Measurements from ENCODE around the gene SLC8A3.

The SLC8A3 gene

DNA sequence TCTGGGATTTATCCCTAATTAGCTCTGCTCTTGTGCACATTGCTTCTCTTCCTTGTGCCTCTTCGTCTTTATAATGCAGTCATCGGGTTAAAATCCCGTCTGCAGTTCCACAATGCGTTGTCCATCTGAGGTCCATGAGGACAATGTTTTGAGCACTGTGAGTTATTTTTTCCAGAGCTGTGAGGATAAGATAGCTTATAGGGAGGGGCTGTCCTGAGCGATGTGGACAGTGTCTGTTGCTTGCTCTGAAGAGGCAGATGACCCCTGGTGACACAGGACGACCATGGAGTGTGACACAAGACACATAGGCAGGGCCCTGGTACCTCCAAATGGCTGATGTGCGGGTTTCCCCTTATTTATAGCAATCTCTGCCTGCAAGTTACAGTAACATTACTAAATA is 177.0 kb downstream of the SLC8A3 start:
- Histone ChIP-seq H3K4me2 (ENCODE audit: low read length, poor library complexity, severe bottlenecking) (no peak overlapping the region), H3K23ac (ENCODE audit: low read length in 2 of 2) (no peak overlapping the region), H3K4ac (ENCODE audit: low read depth in 1 of 2, low read length in 2 of 2) (no peak overlapping the region), H3K9ac (ENCODE audit: low read length) (no peak overlapping the region), H2AFZ (ENCODE audit: low read depth, low read length) (no peak overlapping the region), H3K36me3 (ENCODE audit: control insufficient read depth in 1 of 2, insufficient read depth in 2 of 2, low read depth in 1 of 2, low read length in 2 of 2) (peaks cover 0 to 26% of the 10 kb centered on the region in 2 experiments), H3K9me3 (ENCODE audit: control insufficient read depth, low read length) (no peaks in the 10 kb centered on the region), H2BK5ac (ENCODE audit: low read depth, low read length, poor library complexity, severe bottlenecking) (no peak overlapping the region), H4K91ac (ENCODE audit: low read length) (no peak overlapping the region), H2BK12ac (ENCODE audit: low read length in 2 of 2) (no peak overlapping the region), H4K8ac (ENCODE audit: low read length) (no peak overlapping the region), H2BK15ac (ENCODE audit: low read depth, poor library complexity, severe bottlenecking) (no peak overlapping the region), H3K14ac (ENCODE audit: low read length in 2 of 2) (no peak overlapping the region), H3K27ac (ENCODE audit: low read length, poor library complexity, severe bottlenecking) (no peak overlapping the region), H3K79me1 (replicated peaks; ENCODE audit: low read length, poor library complexity, severe bottlenecking) (no peaks in the 10 kb centered on the region), H3K27me3 (ENCODE audit: control insufficient read depth in 1 of 2, insufficient read depth in 1 of 2, low read length in 2 of 2) (no peaks in the 10 kb centered on the region), H2AK5ac (ENCODE audit: low read length, severe bottlenecking) (peak overlapping the region; percentile 34), H3K4me3 (ENCODE audit: insufficient read depth in 1 of 2, low read depth in 1 of 2, low read length in 2 of 2) (no peak overlapping the region), H3K18ac (ENCODE audit: low read depth in 1 of 2, low read length in 2 of 2) (no peak overlapping the region), H3K4me1 (ENCODE audit: control insufficient read depth, insufficient read depth, low read depth, low read length) (peaks cover 9% of the 10 kb centered on the region), H2BK120ac (ENCODE audit: low read depth, low read length) (no peak overlapping the region)
- WGBS: 72% methylated on average over 7 of the region's 7 CpGs
- DNase-seq: no peak

DNA sequence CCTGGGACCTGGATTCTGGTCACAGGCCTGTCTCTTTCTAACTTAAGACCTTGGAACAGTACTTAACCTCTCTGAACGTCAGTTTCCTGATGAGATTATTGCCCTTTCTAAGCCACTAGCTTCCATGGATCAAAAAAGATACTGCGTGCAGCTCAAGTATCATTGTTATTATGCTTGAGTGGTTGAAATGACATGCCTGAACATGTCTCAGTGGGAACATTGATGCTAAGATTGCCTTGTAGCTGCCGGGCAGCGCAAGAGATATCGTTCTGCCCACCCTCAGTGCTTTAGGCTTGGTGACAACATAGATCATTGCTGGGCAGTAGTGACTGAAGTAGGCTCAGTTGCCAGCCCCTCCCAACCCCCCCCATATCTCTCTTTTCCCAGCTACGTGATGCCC is 177.7 kb downstream of the SLC8A3 start:
- Histone ChIP-seq H3K27me3 (ENCODE audit: control insufficient read depth in 1 of 2, insufficient read depth in 1 of 2, low read length in 2 of 2) (no peaks in the 10 kb centered on the region), H3K23ac (ENCODE audit: low read length in 2 of 2) (no peak overlapping the region), H2BK5ac (ENCODE audit: low read depth, low read length, poor library complexity, severe bottlenecking) (no peak overlapping the region)

DNA sequence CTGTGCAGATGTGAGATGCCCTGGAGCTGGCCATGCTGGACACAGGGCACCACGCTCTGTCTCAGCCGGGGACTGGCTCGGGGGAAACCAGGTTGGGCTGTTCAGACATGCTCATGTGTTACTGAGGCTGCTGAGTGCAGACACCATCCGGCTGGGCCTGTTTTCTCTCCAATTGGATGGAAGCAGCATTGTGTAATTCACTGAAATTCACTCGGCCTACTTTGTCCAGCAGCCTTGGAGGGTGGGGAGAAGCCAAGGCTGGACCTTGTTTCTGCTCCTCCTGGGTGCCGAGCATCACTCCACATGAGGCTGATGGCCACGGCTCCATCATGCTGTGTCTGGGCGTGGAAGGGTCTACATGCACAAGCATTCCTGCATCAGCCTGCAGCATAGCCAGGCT is 178.8 kb downstream of the SLC8A3 start:
- no peak overlapping the region for H4K8ac ChIP-seq (ENCODE audit: low read length)
- H3K9me3 ChIP-seq (ENCODE audit: control insufficient read depth, low read length): no peaks in the 10 kb centered on the region
- no peak overlapping the region for H4K91ac ChIP-seq (ENCODE audit: low read length)
- H2AFZ ChIP-seq (ENCODE audit: low read depth, low read length): no peak overlapping the region
- H3K9ac ChIP-seq (ENCODE audit: low read length): no peak overlapping the region
- peak overlapping the region; percentile 50 for H2BK5ac ChIP-seq (ENCODE audit: low read depth, low read length, poor library complexity, severe bottlenecking)
- no peak overlapping the region for H2BK120ac ChIP-seq (ENCODE audit: low read depth, low read length)
- H3K4me3 ChIP-seq (ENCODE audit: insufficient read depth in 1 of 2, low read depth in 1 of 2, low read length in 2 of 2): no peak overlapping the region
- H3K4ac ChIP-seq (ENCODE audit: low read depth in 1 of 2, low read length in 2 of 2): no peak overlapping the region
- no peak overlapping the region for H2BK12ac ChIP-seq (ENCODE audit: low read length in 2 of 2)
- no peak overlapping the region for H2BK15ac ChIP-seq (ENCODE audit: low read depth, poor library complexity, severe bottlenecking)
- no peak for DNase-seq
- no peak overlapping the region for H3K14ac ChIP-seq (ENCODE audit: low read length in 2 of 2)
- no peaks in the 10 kb centered on the region for H3K27me3 ChIP-seq (ENCODE audit: control insufficient read depth in 1 of 2, insufficient read depth in 1 of 2, low read length in 2 of 2)
- H3K79me1 ChIP-seq (replicated peaks; ENCODE audit: low read length, poor library complexity, severe bottlenecking): no peaks in the 10 kb centered on the region
- H3K18ac ChIP-seq (ENCODE audit: low read depth in 1 of 2, low read length in 2 of 2): no peak overlapping the region
- no peak overlapping the region for H3K27ac ChIP-seq (ENCODE audit: low read length, poor library complexity, severe bottlenecking)
- peaks cover 14% of the 10 kb centered on the region for H3K4me1 ChIP-seq (ENCODE audit: control insufficient read depth, insufficient read depth, low read depth, low read length)
- no peak overlapping the region for H3K23ac ChIP-seq (ENCODE audit: low read length in 2 of 2)
- H3K36me3 ChIP-seq (ENCODE audit: control insufficient read depth in 1 of 2, insufficient read depth in 2 of 2, low read depth in 1 of 2, low read length in 2 of 2): peaks cover 0 to 24% of the 10 kb centered on the region in 2 experiments
- H3K4me2 ChIP-seq (ENCODE audit: low read length, poor library complexity, severe bottlenecking): no peak overlapping the region
- H2AK5ac ChIP-seq (ENCODE audit: low read length, severe bottlenecking): peak overlapping the region; percentile 29
- 81% methylated on average over 7 of the region's 8 CpGs for WGBS

More for the DNA sequence above, 177.7 kb downstream of the SLC8A3 start:
- H3K4me3 ChIP-seq (ENCODE audit: insufficient read depth in 1 of 2, low read depth in 1 of 2, low read length in 2 of 2): no peak overlapping the region
- WGBS: 85% methylated on average over 6 of the region's 6 CpGs
- H3K4me1 ChIP-seq (ENCODE audit: control insufficient read depth, insufficient read depth, low read depth, low read length): peaks cover 11% of the 10 kb centered on the region
- H2BK12ac ChIP-seq (ENCODE audit: low read length in 2 of 2): no peak overlapping the region
- no peak overlapping the region for H2BK120ac ChIP-seq (ENCODE audit: low read depth, low read length)
- no peak overlapping the region for H3K14ac ChIP-seq (ENCODE audit: low read length in 2 of 2)
- DNase-seq: no peak
- H3K79me1 ChIP-seq (replicated peaks; ENCODE audit: low read length, poor library complexity, severe bottlenecking): no peaks in the 10 kb centered on the region
- no peak overlapping the region for H4K91ac ChIP-seq (ENCODE audit: low read length)
- H4K8ac ChIP-seq (ENCODE audit: low read length): no peak overlapping the region
- no peak overlapping the region for H3K27ac ChIP-seq (ENCODE audit: low read length, poor library complexity, severe bottlenecking)
- H3K36me3 ChIP-seq (ENCODE audit: control insufficient read depth in 1 of 2, insufficient read depth in 2 of 2, low read depth in 1 of 2, low read length in 2 of 2): peaks cover 0 to 26% of the 10 kb centered on the region in 2 experiments
- no peak overlapping the region for H2AFZ ChIP-seq (ENCODE audit: low read depth, low read length)
- no peaks in the 10 kb centered on the region for H3K9me3 ChIP-seq (ENCODE audit: control insufficient read depth, low read length)
- no peak overlapping the region for H3K4ac ChIP-seq (ENCODE audit: low read depth in 1 of 2, low read length in 2 of 2)
- H3K4me2 ChIP-seq (ENCODE audit: low read length, poor library complexity, severe bottlenecking): no peak overlapping the region
- H2AK5ac ChIP-seq (ENCODE audit: low read length, severe bottlenecking): peak overlapping the region; percentile 61
- no peak overlapping the region for H3K18ac ChIP-seq (ENCODE audit: low read depth in 1 of 2, low read length in 2 of 2)
- H2BK15ac ChIP-seq (ENCODE audit: low read depth, poor library complexity, severe bottlenecking): no peak overlapping the region
- H3K9ac ChIP-seq (ENCODE audit: low read length): no peak overlapping the region

DNA sequence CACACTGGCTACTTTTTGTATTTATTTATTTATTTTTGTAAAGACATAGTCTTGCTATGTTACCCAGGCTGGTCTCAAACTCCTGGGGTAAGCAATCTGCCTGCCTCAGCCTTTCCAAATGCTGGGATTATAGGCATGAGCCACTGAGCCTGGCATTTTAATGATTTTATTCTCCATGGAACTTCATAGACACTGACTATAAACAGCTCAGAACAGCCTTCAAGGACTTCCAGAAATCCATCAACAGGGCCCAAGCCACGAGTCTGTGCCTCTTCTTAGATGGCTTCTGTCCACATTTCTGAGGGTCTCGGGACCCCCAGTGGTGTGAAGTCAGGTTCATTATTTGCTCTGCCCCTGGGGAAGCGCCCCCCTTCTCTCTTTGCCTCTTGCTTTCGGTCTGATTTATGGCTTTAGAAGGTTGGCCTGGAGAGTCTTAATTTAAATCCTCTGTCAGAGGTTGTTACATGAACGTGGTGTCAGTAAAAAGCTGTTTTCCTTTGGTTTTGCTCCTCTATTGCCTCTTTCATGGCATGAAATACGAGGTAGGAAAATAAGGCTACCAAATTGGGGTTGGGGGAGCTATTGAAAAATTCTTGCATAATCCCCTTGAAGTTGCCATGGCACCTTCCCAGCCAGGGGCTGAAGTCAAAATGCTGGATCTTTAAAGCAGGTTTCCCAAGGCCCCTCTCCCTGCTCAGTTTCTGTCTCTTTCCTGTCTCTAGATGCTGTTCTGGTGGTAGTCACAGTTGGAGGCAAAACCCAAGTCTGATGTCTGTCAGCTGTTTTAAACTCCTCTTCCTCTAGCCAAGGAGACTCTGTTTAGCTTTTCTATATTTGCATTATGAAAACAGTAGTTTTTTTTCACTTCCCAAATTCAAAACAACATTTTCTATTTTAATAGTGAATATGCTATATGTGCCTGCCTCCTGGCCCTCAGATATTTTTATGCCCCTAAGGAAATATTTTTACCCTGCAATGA is 180.2 kb downstream of the SLC8A3 start:
- H3K79me1 ChIP-seq (replicated peaks; ENCODE audit: low read length, poor library complexity, severe bottlenecking): no peaks in the 10 kb centered on the region
- no peak overlapping the region for H3K27ac ChIP-seq (ENCODE audit: low read length, poor library complexity, severe bottlenecking)
- no peak overlapping the region for H2BK120ac ChIP-seq (ENCODE audit: low read depth, low read length)
- H3K9me3 ChIP-seq (ENCODE audit: control insufficient read depth, low read length): no peaks in the 10 kb centered on the region
- no peak overlapping the region for H2BK12ac ChIP-seq (ENCODE audit: low read length in 2 of 2)
- H4K91ac ChIP-seq (ENCODE audit: low read length): no peak overlapping the region
- H3K4ac ChIP-seq (ENCODE audit: low read depth in 1 of 2, low read length in 2 of 2): no peak overlapping the region
- H3K14ac ChIP-seq (ENCODE audit: low read length in 2 of 2): no peak overlapping the region
- H3K4me3 ChIP-seq (ENCODE audit: insufficient read depth in 1 of 2, low read depth in 1 of 2, low read length in 2 of 2): no peak overlapping the region
- no peak overlapping the region for H2AFZ ChIP-seq (ENCODE audit: low read depth, low read length)
- no peak overlapping the region for H3K4me2 ChIP-seq (ENCODE audit: low read length, poor library complexity, severe bottlenecking)
- H3K4me1 ChIP-seq (ENCODE audit: control insufficient read depth, insufficient read depth, low read depth, low read length): peaks cover 14% of the 10 kb centered on the region
- no peak overlapping the region for H2BK15ac ChIP-seq (ENCODE audit: low read depth, poor library complexity, severe bottlenecking)
- H3K18ac ChIP-seq (ENCODE audit: low read depth in 1 of 2, low read length in 2 of 2): no peak overlapping the region
- no peak for DNase-seq
- 32% methylated on average over 6 of the region's 6 CpGs for WGBS
- no peak overlapping the region for H3K9ac ChIP-seq (ENCODE audit: low read length)
- no peak overlapping the region for H4K8ac ChIP-seq (ENCODE audit: low read length)
- H2AK5ac ChIP-seq (ENCODE audit: low read length, severe bottlenecking): peak overlapping the region; percentile 75
- H3K36me3 ChIP-seq (ENCODE audit: control insufficient read depth in 1 of 2, insufficient read depth in 2 of 2, low read depth in 1 of 2, low read length in 2 of 2): peaks cover 0 to 17% of the 10 kb centered on the region in 2 experiments
- no peaks in the 10 kb centered on the region for H3K27me3 ChIP-seq (ENCODE audit: control insufficient read depth in 1 of 2, insufficient read depth in 1 of 2, low read length in 2 of 2)
- no peak overlapping the region for H3K23ac ChIP-seq (ENCODE audit: low read length in 2 of 2)
- no peak overlapping the region for H2BK5ac ChIP-seq (ENCODE audit: low read depth, low read length, poor library complexity, severe bottlenecking)
